Chondrocyte (in vitro differentiated cells): ENCODE measurements around the gene DEPP1. TPM values are rescaled to one million over a fixed set of nuclear protein-coding genes. Genes with fewer than 3 reads are reported as not detected.

Experiments used
- DNase-seq: peaks from one replicate; pipeline ENCODE4 v3.0.0; 2021; ENCODE audit warnings: mixed read lengths, low spot score
- H3K27ac Mint-ChIP-seq: one replicate; pipeline ENCODE4 v1.8.0; 2021; ENCODE audit warnings: mild to moderate bottlenecking, moderate library complexity, mixed read lengths; ENCODE audit not compliant: unreplicated experiment
- H3K27me3 Mint-ChIP-seq: 2 replicates; pipeline ENCODE4 v1.8.0; 2021; ENCODE audit warnings: low read depth, mixed read lengths
- H3K36me3 Mint-ChIP-seq: 2 replicates; pipeline ENCODE4 v1.8.0; 2021; ENCODE audit warnings: low read depth, mixed read lengths
- H3K4me1 Mint-ChIP-seq: 2 replicates; pipeline ENCODE4 v1.8.0; 2021; ENCODE audit warnings: low read depth, mild to moderate bottlenecking, mixed read lengths
- H3K4me3 Mint-ChIP-seq: one replicate; pipeline ENCODE4 v1.8.0; 2021; ENCODE audit warnings: mild to moderate bottlenecking, moderate library complexity, mixed read lengths; ENCODE audit not compliant: unreplicated experiment
- H3K9me3 Mint-ChIP-seq: 2 replicates; pipeline ENCODE4 v1.8.0; 2021; ENCODE audit warnings: low read depth, mixed read lengths
- CTCF ChIP-seq: fragments of 200-600 bp; sonication (generic); IDR thresholded peaks from 2 replicates; pipeline ENCODE4 v1.5.0; 2021; ENCODE audit warnings: antibody characterized with exemption, mild to moderate bottlenecking, moderate library complexity
- total RNA-seq: library from RNA; stranded (reverse); gene quantifications from 3 replicates; pipeline ENCODE4 v1.2.1, GENCODE V29; 2021

The DEPP1 gene
- total RNA-seq, 1 donor from 2014 or later: 105 TPM

GRCh38 chr10:44954962-44955361, 23.6 kb downstream of the DEPP1 start:
- Mint-ChIP-seq H3K36me3 (peaks cover 5% of the 10 kb centered on the region), H3K4me1 (peaks cover 54% of the 10 kb centered on the region), H3K4me3 (no peak overlapping the region), H3K27ac (no peak overlapping the region), H3K9me3 (peaks cover 4% of the 10 kb centered on the region), H3K27me3 (no peaks in the 10 kb centered on the region)
- no peak for DNase-seq
- no peak for TF ChIP-seq CTCF

- Mint-ChIP-seq H3K36me3 (peaks cover 5% of the 10 kb centered on the region), H3K4me3 (no peak overlapping the region), H3K4me1 (peaks cover 55% of the 10 kb centered on the region), H3K27me3 (no peaks in the 10 kb centered on the region), H3K27ac (no peak overlapping the region), H3K9me3 (peaks cover 4% of the 10 kb centered on the region)
- no peak for TF ChIP-seq CTCF
- DNase-seq: no peak
Measured at GRCh38 chr10:44954042-44954441, 24.6 kb downstream of the DEPP1 start.

GRCh38 chr10:44952779-44953231, 25.8 kb downstream of the DEPP1 start:
- Mint-ChIP-seq H3K4me1 (peaks cover 45% of the 10 kb centered on the region), H3K27me3 (no peaks in the 10 kb centered on the region), H3K36me3 (peaks cover 5% of the 10 kb centered on the region), H3K27ac (no peak overlapping the region), H3K9me3 (peaks cover 4% of the 10 kb centered on the region), H3K4me3 (no peak overlapping the region)
- no peak for DNase-seq
- TF ChIP-seq CTCF: no peak

- Mint-ChIP-seq H3K36me3 (peaks cover 7% of the 10 kb centered on the region), H3K27ac (no peak overlapping the region), H3K4me1 (peaks cover 38% of the 10 kb centered on the region), H3K4me3 (no peak overlapping the region), H3K9me3 (peaks cover under 1% of the 10 kb centered on the region), H3K27me3 (no peaks in the 10 kb centered on the region)
- DNase-seq: no peak
- TF ChIP-seq CTCF: no peak
Measured at GRCh38 chr10:44951576-44952226, 26.9 kb downstream of the DEPP1 start.

- H3K27ac Mint-ChIP-seq: peak overlapping the region; percentile 66
Measured at GRCh38 chr10:44950326-44951225, 28.0 kb downstream of the DEPP1 start.

More at GRCh38 chr10:44950326-44951225, 28.0 kb downstream of the DEPP1 start:
- Mint-ChIP-seq H3K36me3 (peaks cover 5% of the 10 kb centered on the region), H3K9me3 (no peaks in the 10 kb centered on the region), H3K4me1 (peaks cover 36% of the 10 kb centered on the region), H3K4me3 (no peak overlapping the region), H3K27me3 (no peaks in the 10 kb centered on the region)
- TF ChIP-seq CTCF: no peak
- no peak for DNase-seq
